Activated CD8-positive, alpha-beta T cell treated with anti-CD3 and anti-CD28 coated beads for 36 hours (primary cell): Measurements from ENCODE around the gene F12. TPM values are rescaled to one million over a fixed set of nuclear protein-coding genes. Genes with fewer than 3 reads are reported as not detected.

ENCODE experiments used
- ATAC-seq: fragments of 200-7000 bp; cut with Tn5 transposase; one replicate; pipeline ENCODE4 v1.10.0; 2021; ENCODE audit warnings: mild to moderate bottlenecking, moderate library complexity
- CTCF ChIA-PET: fragments of 350-600 bp; sonication (Branson Sonifier 250); formaldehyde crosslinking; loops from one replicate; lab custom pipeline; 2021; ENCODE audit warnings: antibody characterized with exemption; lab: Charles Lee
- POLR2A ChIA-PET: fragments of 350-600 bp; sonication (Branson Sonifier 250); formaldehyde crosslinking; loops from one replicate; lab custom pipeline; 2021; ENCODE audit warnings: antibody characterized with exemption; lab: Charles Lee
- DNase-seq: peaks from one replicate; pipeline ENCODE4 v3.0.0-alpha.2; 2020
- H3K27ac Mint-ChIP-seq: one replicate; pipeline ENCODE4 v1.8.0; 2021; ENCODE audit warnings: mild to moderate bottlenecking, mixed read lengths
- H3K27me3 Mint-ChIP-seq: one replicate; pipeline ENCODE4 v1.8.0; 2021; ENCODE audit warnings: mixed read lengths
- H3K36me3 Mint-ChIP-seq: one replicate; pipeline ENCODE4 v1.8.0; 2021; ENCODE audit warnings: low read depth, mixed read lengths
- H3K4me1 Mint-ChIP-seq: one replicate; pipeline ENCODE4 v1.8.0; 2021; ENCODE audit warnings: low read depth, mixed read lengths
- H3K4me3 Mint-ChIP-seq: one replicate; pipeline ENCODE4 v1.8.0; 2021; ENCODE audit warnings: mild to moderate bottlenecking, moderate library complexity, mixed read lengths
- H3K9me3 Mint-ChIP-seq: one replicate; pipeline ENCODE4 v1.8.0; 2021; ENCODE audit warnings: mixed read lengths
- CTCF ChIP-seq: fragments of 200-600 bp; IDR thresholded peaks from one replicate; pipeline ENCODE4 v1.8.0; 2022; ENCODE audit warnings: antibody characterized with exemption, mild to moderate bottlenecking
- intact Hi-C: fragments of 100-400 bp; cut with micrococcal nuclease; formaldehyde crosslinking; loops from one replicate; pipeline ENCODE4 v1.10.0; 2022
- total RNA-seq, 2 experiments: library from RNA; stranded (reverse); gene quantifications; one replicate each; pipeline ENCODE4 v1.2.3, GENCODE V29; 2021

F12 gene
- total RNA-seq, 2 experiments from 2014 or later: 7.9 TPM

GRCh38 chr5:177353093-177353492 is 56.3 kb downstream of the F12 start:
- Mint-ChIP-seq H3K27me3 (no peaks in the 10 kb centered on the region), H3K9me3 (peaks cover 14% of the 10 kb centered on the region), H3K36me3 (peaks cover 11% of the 10 kb centered on the region), H3K4me1 (peaks cover 55% of the 10 kb centered on the region), H3K4me3 (no peak overlapping the region), H3K27ac (no peak overlapping the region)
- ChIA-PET CTCF (interaction anchor here (1.1 to 5.3 kb wide), 7 partner anchors 8 to 45 kb away, joined by 3 to 28 read pairs (median 9); no protein-coding TSS in a partner anchor), POLR2A (interaction anchor here (1.1 to 4.2 kb wide), 4 partner anchors 40 to 101 kb away, joined by 3 to 15 read pairs (median 4); partner anchors contain the start of gene RAB24)
- no peak for TF ChIP-seq CTCF
- intact Hi-C loops: no loop called here
- no peak for ATAC-seq
- no peak for DNase-seq

Other genes starting within 250 kb of the F12 start
- gene RAB24, start 105.8 kb downstream of the F12 start, total RNA-seq: 10 to 100 TPM; 26.6 TPM
- 100 to 1,000 TPM; 222 to 233 TPM for gene PRELID1, start 105.8 kb downstream of the F12 start, total RNA-seq
- 10 to 100 TPM; 19.3 to 25.1 TPM for gene MXD3, start 97.7 kb downstream of the F12 start, total RNA-seq
- 10 to 100 TPM; 79.9 to 87.5 TPM for gene LMAN2, start 57.9 kb downstream of the F12 start, total RNA-seq
- gene RGS14, start 51.6 kb downstream of the F12 start, total RNA-seq: 10 to 100 TPM; 50.4 to 52.5 TPM
- under 1 TPM; 0.29 to 0.43 TPM for gene SLC34A1, start 25.1 kb downstream of the F12 start, total RNA-seq
- gene PFN3, start 8.9 kb downstream of the F12 start, total RNA-seq: not detected
- gene GRK6, start 17.1 kb upstream of the F12 start, total RNA-seq: 100 to 1,000 TPM; 133 to 137 TPM
- 10 to 100 TPM; 32.6 to 36.4 TPM for gene PRR7, start 37.2 kb upstream of the F12 start, total RNA-seq
- gene DBN1, start 64.1 kb upstream of the F12 start, total RNA-seq: 100 to 1,000 TPM; 101 to 105 TPM
- gene PDLIM7, start 88.0 kb upstream of the F12 start, total RNA-seq: 10 to 100 TPM; 68.4 to 73.0 TPM
- gene DOK3, start 100.3 kb upstream of the F12 start, total RNA-seq: 1 to 10 TPM; 7.4 to 8.0 TPM
- 100 to 1,000 TPM; 226 to 228 TPM for gene DDX41, start 107.4 kb upstream of the F12 start, total RNA-seq
- 10 to 100 TPM; 71.4 to 76.7 TPM for gene FAM193B, start 145.0 kb upstream of the F12 start, total RNA-seq
- 100 to 1,000 TPM; 118 to 120 TPM for gene TMED9, start 182.6 kb upstream of the F12 start, total RNA-seq
- 10 to 100 TPM; 19.3 to 21.9 TPM for gene B4GALT7, start 190.6 kb upstream of the F12 start, total RNA-seq